WTC11 (cell line): ENCODE data around the gene SYK. TPM values are rescaled to one million over a fixed set of nuclear protein-coding genes. Genes with fewer than 3 reads are reported as not detected.

Experiments used
- ATAC-seq: fragments of 200-7000 bp; cut with Tn5 transposase; 2 replicates; pipeline ENCODE4 v1.10.0; 2021; ENCODE audit warnings: mild to moderate bottlenecking, moderate library complexity
- CTCF ChIA-PET: fragments of 300-600 bp; sonication (Branson Sonifier 250); formaldehyde crosslinking; loops from one replicate; lab custom pipeline; 2021; ENCODE audit warnings: antibody characterized with exemption; lab: Charles Lee
- POLR2A ChIA-PET: fragments of 350-600 bp; sonication (Branson Sonifier 250); formaldehyde crosslinking; loops from one replicate; lab custom pipeline; 2021; ENCODE audit warnings: antibody characterized with exemption; lab: Charles Lee
- DNase-seq: peaks from one replicate; pipeline ENCODE4 v3.0.0; 2021; ENCODE audit warnings: low spot score
- H3K27ac Mint-ChIP-seq: 2 replicates; pipeline ENCODE4 v1.8.0; 2021; ENCODE audit warnings: mixed read lengths
- H3K27me3 Mint-ChIP-seq: 2 replicates; pipeline ENCODE4 v1.8.0; 2021; ENCODE audit warnings: low read depth, mild to moderate bottlenecking, moderate library complexity, mixed read lengths
- H3K36me3 Mint-ChIP-seq: 2 replicates; pipeline ENCODE4 v1.8.0; 2021; ENCODE audit warnings: mixed read lengths
- H3K4me1 Mint-ChIP-seq: 2 replicates; pipeline ENCODE4 v1.8.0; 2022; ENCODE audit warnings: mixed read lengths
- H3K4me3 Mint-ChIP-seq: 2 replicates; pipeline ENCODE4 v1.8.0; 2021; ENCODE audit warnings: mild to moderate bottlenecking, moderate library complexity, mixed read lengths
- H3K9me3 Mint-ChIP-seq: 2 replicates; pipeline ENCODE4 v1.8.0; 2021; ENCODE audit warnings: mixed read lengths
- ATF6 ChIP-seq: sonication (generic); formaldehyde crosslinking; IDR thresholded peaks from 2 replicates; pipeline ENCODE4 v1.8.1; 2023; ENCODE audit warnings: mild to moderate bottlenecking, missing genetic modification reagents
- CREB1 ChIP-seq: sonication (generic); formaldehyde crosslinking; IDR thresholded peaks from 2 replicates; pipeline ENCODE4 v1.8.0; 2023; ENCODE audit warnings: mild to moderate bottlenecking, missing genetic modification reagents
- CREM ChIP-seq: sonication (generic); formaldehyde crosslinking; IDR thresholded peaks from 2 replicates; pipeline ENCODE4 v1.8.1; 2022; ENCODE audit warnings: mild to moderate bottlenecking, missing genetic modification reagents, moderate library complexity
- EMX1 ChIP-seq: fragments of 250-450 bp; sonication (Bioruptor Pico); IDR thresholded peaks from 2 replicates; pipeline ENCODE4 v1.8.0; 2021; ENCODE audit warnings: mild to moderate bottlenecking
- FOXP1 ChIP-seq: sonication (generic); formaldehyde crosslinking; IDR thresholded peaks from 2 replicates; pipeline ENCODE4 v1.8.0; 2022; ENCODE audit warnings: missing genetic modification reagents, mild to moderate bottlenecking, moderate library complexity, borderline replicate concordance
- HMGA2 ChIP-seq: fragments of 250-450 bp; sonication (Bioruptor Pico); IDR thresholded peaks from 2 replicates; pipeline ENCODE4 v1.4.0; 2021; ENCODE audit warnings: mild to moderate bottlenecking, moderate library complexity
- JUN ChIP-seq: sonication (generic); formaldehyde crosslinking; IDR thresholded peaks from 2 replicates; pipeline ENCODE4 v1.8.0; 2023; ENCODE audit warnings: mild to moderate bottlenecking, missing genetic modification reagents
- MLX ChIP-seq: sonication (generic); formaldehyde crosslinking; IDR thresholded peaks from 2 replicates; pipeline ENCODE4 v1.8.1; 2023; ENCODE audit warnings: mild to moderate bottlenecking, missing genetic modification reagents, moderate library complexity
- NFE2L1 ChIP-seq: sonication (generic); formaldehyde crosslinking; IDR thresholded peaks from 2 replicates; pipeline ENCODE4 v1.8.1; 2023; ENCODE audit warnings: missing genetic modification reagents
- NR1H2 ChIP-seq: sonication (generic); formaldehyde crosslinking; IDR thresholded peaks from 2 replicates; pipeline ENCODE4 v1.9.0; 2021; ENCODE audit warnings: mild to moderate bottlenecking, moderate library complexity, missing genetic modification reagents
- RELA ChIP-seq: sonication (generic); formaldehyde crosslinking; IDR thresholded peaks from 2 replicates; pipeline ENCODE4 v1.8.1; 2022; ENCODE audit warnings: missing genetic modification reagents, mild to moderate bottlenecking, borderline replicate concordance
- USF1 ChIP-seq: sonication (generic); formaldehyde crosslinking; IDR thresholded peaks from 2 replicates; pipeline ENCODE4 v1.8.0; 2022; ENCODE audit warnings: mild to moderate bottlenecking, missing genetic modification reagents
- ZNF121 ChIP-seq: sonication (generic); formaldehyde crosslinking; IDR thresholded peaks from 2 replicates; pipeline ENCODE4 v1.8.0; 2023; ENCODE audit warnings: missing genetic modification reagents
- ZNF232 ChIP-seq: sonication (generic); formaldehyde crosslinking; IDR thresholded peaks from 2 replicates; pipeline ENCODE4 v1.8.0; 2022; ENCODE audit warnings: mild to moderate bottlenecking, missing genetic modification reagents
- ZNF263 ChIP-seq: sonication (generic); formaldehyde crosslinking; IDR thresholded peaks from 2 replicates; pipeline ENCODE4 v1.8.1; 2022; ENCODE audit warnings: low read depth, mild to moderate bottlenecking, moderate library complexity, missing genetic modification reagents
- ZNF396 ChIP-seq: fragments of 250-450 bp; sonication (Bioruptor Pico); IDR thresholded peaks from 2 replicates; pipeline ENCODE4 v1.8.0; 2021; ENCODE audit warnings: mild to moderate bottlenecking, moderate library complexity, borderline replicate concordance
- ZNF416 ChIP-seq: fragments of 250-450 bp; sonication (Bioruptor Pico); IDR thresholded peaks from 2 replicates; pipeline ENCODE4 v1.9.0; 2021; ENCODE audit warnings: mild to moderate bottlenecking, inconsistent platforms
- ZSCAN18 ChIP-seq: fragments of 250-450 bp; sonication (Bioruptor Pico); IDR thresholded peaks from 2 replicates; pipeline ENCODE4 v2.1.2; 2022; ENCODE audit warnings: mild to moderate bottlenecking, moderate library complexity
- total RNA-seq: library from RNA; stranded (reverse); gene quantifications from 3 replicates; pipeline ENCODE4 v1.2.3, GENCODE V29; 2021
- TF ChIP-seq, protein P1 (sequence below): sonication (generic); formaldehyde crosslinking; IDR thresholded peaks from 2 replicates; pipeline ENCODE4 v1.8.1; 2022; ENCODE audit warnings: mild to moderate bottlenecking, missing genetic modification reagents, moderate library complexity, borderline replicate concordance
- TF ChIP-seq, protein P2 (sequence below): fragments of 200-600 bp; IDR thresholded peaks from 2 replicates; pipeline ENCODE4 v1.8.0; 2022; ENCODE audit warnings: antibody characterized with exemption
- TF ChIP-seq, protein P3 (sequence below): fragments of 250-450 bp; sonication (Bioruptor Pico); IDR thresholded peaks from 2 replicates; pipeline ENCODE4 v1.9.0; 2021; ENCODE audit warnings: moderate library complexity, mild to moderate bottlenecking, inconsistent platforms, borderline replicate concordance
- TF ChIP-seq, protein P4 (sequence below): sonication (generic); formaldehyde crosslinking; IDR thresholded peaks from 2 replicates; pipeline ENCODE4 v1.8.1; 2022; ENCODE audit warnings: mild to moderate bottlenecking, moderate library complexity, missing genetic modification reagents

Gene SYK
- total RNA-seq, 1 experiment from 2014 or later, result 7.4 TPM

DNA sequence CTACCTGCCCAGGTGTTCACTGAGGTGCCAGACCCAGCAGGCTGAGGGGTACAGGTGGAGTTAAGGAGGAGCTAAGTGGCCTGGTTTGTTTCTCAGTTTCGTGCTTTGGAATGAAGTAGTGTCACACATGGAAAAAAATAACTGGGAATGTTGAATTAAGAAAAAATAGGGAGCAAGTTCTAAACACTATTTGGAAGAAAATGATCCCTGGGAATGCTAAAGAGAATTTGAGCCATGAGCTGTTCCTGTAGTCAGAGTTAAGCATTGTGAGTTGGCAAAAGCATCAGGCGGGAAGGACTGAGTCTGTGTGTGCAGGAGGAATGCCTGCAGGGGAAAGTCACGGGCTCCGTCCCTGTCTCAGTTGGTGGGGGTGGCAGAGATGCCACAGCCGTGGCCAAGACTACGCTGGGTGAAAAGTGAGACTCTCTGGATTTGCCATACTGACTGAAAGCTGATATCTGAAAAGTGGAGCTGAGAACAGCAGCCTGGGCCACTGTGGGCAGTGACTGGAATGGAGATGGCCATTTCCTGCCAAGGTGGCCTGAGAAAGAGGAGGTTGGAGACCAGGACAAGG lies 37.0 kb downstream of the SYK start:
- H3K27ac Mint-ChIP-seq, result no peak overlapping the region
- no peaks in the 10 kb centered on the region for H3K36me3 Mint-ChIP-seq
- H3K9me3 Mint-ChIP-seq, result peaks cover 7% of the 10 kb centered on the region
- no peak for DNase-seq
- POLR2A ChIA-PET, result no interaction called here
- CTCF ChIA-PET, result interaction anchor here (1.2 kb wide), 1 partner anchor 23 kb away, joined by 4 read pairs; no protein-coding TSS in a partner anchor
- no peak for ATAC-seq
- no peak overlapping the region for H3K4me3 Mint-ChIP-seq
- no peaks in the 10 kb centered on the region for H3K27me3 Mint-ChIP-seq
- no peak for TF ChIP-seq CREB1 (CRISPR knock-in tag)
- TF ChIP-seq ZNF121 (CRISPR knock-in tag), result no peak
- TF ChIP-seq, protein P1, sequence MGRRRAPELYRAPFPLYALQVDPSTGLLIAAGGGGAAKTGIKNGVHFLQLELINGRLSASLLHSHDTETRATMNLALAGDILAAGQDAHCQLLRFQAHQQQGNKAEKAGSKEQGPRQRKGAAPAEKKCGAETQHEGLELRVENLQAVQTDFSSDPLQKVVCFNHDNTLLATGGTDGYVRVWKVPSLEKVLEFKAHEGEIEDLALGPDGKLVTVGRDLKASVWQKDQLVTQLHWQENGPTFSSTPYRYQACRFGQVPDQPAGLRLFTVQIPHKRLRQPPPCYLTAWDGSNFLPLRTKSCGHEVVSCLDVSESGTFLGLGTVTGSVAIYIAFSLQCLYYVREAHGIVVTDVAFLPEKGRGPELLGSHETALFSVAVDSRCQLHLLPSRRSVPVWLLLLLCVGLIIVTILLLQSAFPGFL (CRISPR knock-in tag), result no peak
- TF ChIP-seq MLX (CRISPR knock-in tag), result no peak
- TF ChIP-seq HMGA2 (CRISPR knock-in tag), result no peak
- TF ChIP-seq, protein P2, sequence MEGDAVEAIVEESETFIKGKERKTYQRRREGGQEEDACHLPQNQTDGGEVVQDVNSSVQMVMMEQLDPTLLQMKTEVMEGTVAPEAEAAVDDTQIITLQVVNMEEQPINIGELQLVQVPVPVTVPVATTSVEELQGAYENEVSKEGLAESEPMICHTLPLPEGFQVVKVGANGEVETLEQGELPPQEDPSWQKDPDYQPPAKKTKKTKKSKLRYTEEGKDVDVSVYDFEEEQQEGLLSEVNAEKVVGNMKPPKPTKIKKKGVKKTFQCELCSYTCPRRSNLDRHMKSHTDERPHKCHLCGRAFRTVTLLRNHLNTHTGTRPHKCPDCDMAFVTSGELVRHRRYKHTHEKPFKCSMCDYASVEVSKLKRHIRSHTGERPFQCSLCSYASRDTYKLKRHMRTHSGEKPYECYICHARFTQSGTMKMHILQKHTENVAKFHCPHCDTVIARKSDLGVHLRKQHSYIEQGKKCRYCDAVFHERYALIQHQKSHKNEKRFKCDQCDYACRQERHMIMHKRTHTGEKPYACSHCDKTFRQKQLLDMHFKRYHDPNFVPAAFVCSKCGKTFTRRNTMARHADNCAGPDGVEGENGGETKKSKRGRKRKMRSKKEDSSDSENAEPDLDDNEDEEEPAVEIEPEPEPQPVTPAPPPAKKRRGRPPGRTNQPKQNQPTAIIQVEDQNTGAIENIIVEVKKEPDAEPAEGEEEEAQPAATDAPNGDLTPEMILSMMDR, result no peak
- no peak for TF ChIP-seq ZSCAN18 (CRISPR knock-in tag)
- no peak for TF ChIP-seq ZNF263 (CRISPR knock-in tag)
- TF ChIP-seq FOXP1 (CRISPR knock-in tag), result no peak
- no peaks in the 10 kb centered on the region for H3K4me1 Mint-ChIP-seq

DNA sequence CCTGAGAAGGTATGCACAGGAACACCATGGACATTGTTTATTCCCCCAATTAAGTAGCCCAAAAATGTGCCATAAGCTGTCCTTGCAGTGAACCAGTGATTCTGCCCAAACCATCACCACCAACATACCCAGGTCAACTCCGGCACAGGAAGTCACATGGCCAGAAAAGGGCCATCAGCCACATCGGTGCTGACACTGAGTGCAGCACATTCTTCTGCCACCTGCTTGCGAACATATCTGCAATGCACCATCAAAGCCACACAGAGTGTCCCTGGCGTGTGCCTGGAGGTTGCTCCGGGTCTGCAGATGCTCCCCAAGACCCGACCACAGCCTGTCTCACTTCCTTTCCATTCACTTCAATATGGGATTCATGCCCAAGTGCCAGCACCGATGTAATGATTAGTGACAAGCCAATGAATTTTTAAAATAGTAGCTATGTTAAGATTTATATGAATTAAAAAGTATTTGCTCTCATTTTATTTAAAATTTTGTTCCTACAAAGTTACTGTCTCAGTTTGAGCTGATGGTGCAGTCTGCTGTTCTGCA lies 37.6 kb downstream of the SYK start:
- Mint-ChIP-seq H3K36me3 (no peaks in the 10 kb centered on the region), H3K27ac (no peak overlapping the region), H3K4me1 (no peaks in the 10 kb centered on the region), H3K4me3 (no peak overlapping the region), H3K27me3 (no peaks in the 10 kb centered on the region), H3K9me3 (peaks cover 7% of the 10 kb centered on the region)
- POLR2A ChIA-PET, result no interaction called here
- ATAC-seq, result no peak
- CTCF ChIA-PET, result interaction anchor here (1.2 kb wide), 1 partner anchor 23 kb away, joined by 4 read pairs; no protein-coding TSS in a partner anchor
- DNase-seq, result no peak
- TF ChIP-seq, protein P3, sequence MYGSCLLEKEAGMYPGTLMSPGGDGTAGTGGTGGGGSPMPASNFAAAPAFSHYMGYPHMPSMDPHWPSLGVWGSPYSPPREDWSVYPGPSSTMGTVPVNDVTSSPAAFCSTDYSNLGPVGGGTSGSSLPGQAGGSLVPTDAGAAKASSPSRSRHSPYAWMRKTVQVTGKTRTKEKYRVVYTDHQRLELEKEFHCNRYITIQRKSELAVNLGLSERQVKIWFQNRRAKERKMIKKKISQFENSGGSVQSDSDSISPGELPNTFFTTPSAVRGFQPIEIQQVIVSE (CRISPR knock-in tag), result no peak
- TF ChIP-seq ZNF121 (CRISPR knock-in tag) (no peak), NR1H2 (no peak), ATF6 (CRISPR knock-in tag) (no peak), RELA (CRISPR knock-in tag) (no peak), ZNF232 (CRISPR knock-in tag) (no peak), USF1 (no peak), EMX1 (CRISPR knock-in tag) (no peak), CREB1 (CRISPR knock-in tag) (no peak), CREM (CRISPR knock-in tag) (no peak), ZNF416 (CRISPR knock-in tag) (no peak), NFE2L1 (CRISPR knock-in tag) (no peak), ZNF396 (CRISPR knock-in tag) (no peak), ZSCAN18 (CRISPR knock-in tag) (no peak), JUN (no peak)
- TF ChIP-seq, protein P4, sequence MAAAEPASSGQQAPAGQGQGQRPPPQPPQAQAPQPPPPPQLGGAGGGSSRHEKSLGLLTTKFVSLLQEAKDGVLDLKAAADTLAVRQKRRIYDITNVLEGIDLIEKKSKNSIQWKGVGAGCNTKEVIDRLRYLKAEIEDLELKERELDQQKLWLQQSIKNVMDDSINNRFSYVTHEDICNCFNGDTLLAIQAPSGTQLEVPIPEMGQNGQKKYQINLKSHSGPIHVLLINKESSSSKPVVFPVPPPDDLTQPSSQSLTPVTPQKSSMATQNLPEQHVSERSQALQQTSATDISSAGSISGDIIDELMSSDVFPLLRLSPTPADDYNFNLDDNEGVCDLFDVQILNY, result no peak
